CD8-positive, alpha-beta memory T cell (primary cell): ENCODE measurements around the gene SLC35A3. TPM values are rescaled to one million over a fixed set of nuclear protein-coding genes. Genes with fewer than 3 reads are reported as not detected.

Experiments used
- CTCF ChIA-PET: fragments of 350-600 bp; sonication (Branson Sonifier 250); formaldehyde crosslinking; loops from one replicate; lab custom pipeline; 2021; ENCODE audit warnings: antibody characterized with exemption; lab: Charles Lee
- POLR2A ChIA-PET: fragments of 350-600 bp; sonication (Branson Sonifier 250); formaldehyde crosslinking; loops from one replicate; lab custom pipeline; 2021; ENCODE audit warnings: antibody characterized with exemption; lab: Charles Lee
- DNase-seq, 5 donors: peaks; one replicate each; pipeline versions ENCODE4 v3.0.0 to v3.0.0-alpha.2; 2020 to 2022; ENCODE audit warnings: mixed read lengths in 1 of 5
- H3K27ac ChIP-seq: one replicate; pipeline ENCODE4 v1.7.0; 2013; ENCODE audit warnings: low read depth, mild to moderate bottlenecking, low read length, moderate library complexity
- H3K27me3 ChIP-seq: 2 replicates; pipeline ENCODE4 v1.7.0; 2013; ENCODE audit warnings: low read length, mild to moderate bottlenecking; ENCODE audit not compliant: insufficient read depth, poor library complexity, severe bottlenecking
- H3K36me3 ChIP-seq: 2 replicates; pipeline ENCODE4 v1.7.0; 2013; ENCODE audit warnings: mild to moderate bottlenecking, low read length, moderate library complexity; ENCODE audit not compliant: insufficient read depth
- H3K4me1 ChIP-seq: 2 replicates; pipeline ENCODE4 v1.7.0; 2013; ENCODE audit warnings: mild to moderate bottlenecking, low read length, moderate library complexity; ENCODE audit not compliant: insufficient read depth
- H3K4me3 ChIP-seq: 2 replicates; pipeline ENCODE4 v1.7.0; 2013; ENCODE audit warnings: mild to moderate bottlenecking, low read length
- H3K9me3 ChIP-seq: 2 replicates; pipeline ENCODE4 v1.7.0; 2013; ENCODE audit warnings: mild to moderate bottlenecking, low read length
- H3K27ac Mint-ChIP-seq, 8 donors: one replicate each; pipeline ENCODE4 v1.8.0; 2020 to 2021; ENCODE audit warnings: mixed read lengths in 8 of 8, mild to moderate bottlenecking in 6 of 8, inconsistent platforms in 3 of 8, moderate library complexity in 3 of 8
- H3K27me3 Mint-ChIP-seq, 2 donors: one replicate each; pipeline ENCODE4 v1.8.0; 2020 to 2021; ENCODE audit warnings: mixed read lengths in 2 of 2, mild to moderate bottlenecking in 1 of 2, moderate library complexity in 1 of 2
- H3K36me3 Mint-ChIP-seq, 3 donors: one replicate each; pipeline ENCODE4 v1.8.0; 2020 to 2021; ENCODE audit warnings: mixed read lengths in 3 of 3, inconsistent platforms in 1 of 3, mild to moderate bottlenecking in 1 of 3
- H3K4me1 Mint-ChIP-seq, 3 donors: one replicate each; pipeline ENCODE4 v1.8.0; 2020 to 2021; ENCODE audit warnings: mixed read lengths in 3 of 3, inconsistent platforms in 1 of 3, mild to moderate bottlenecking in 1 of 3
- H3K4me3 Mint-ChIP-seq, 7 donors: one replicate each; pipeline ENCODE4 v1.8.0; 2020 to 2021; ENCODE audit warnings: mixed read lengths in 7 of 7, mild to moderate bottlenecking in 6 of 7, moderate library complexity in 4 of 7, inconsistent platforms in 2 of 7
- H3K9me3 Mint-ChIP-seq, 5 donors: one replicate each; pipeline ENCODE4 v1.8.0; 2020 to 2022; ENCODE audit warnings: mixed read lengths in 5 of 5, mild to moderate bottlenecking in 3 of 5, moderate library complexity in 2 of 5, inconsistent platforms in 1 of 5
- polyA plus RNA-seq: library from polyadenylated mRNA; unstranded; fragments of 300-500 nt; fragmentation: Illumina TruSeq; gene quantifications from one replicate; pipeline ENCODE4 v1.2.3, GENCODE V29; 2021
- total RNA-seq, 2 experiments: library from RNA; stranded (reverse); gene quantifications; one replicate each; pipeline ENCODE4 v1.2.3, GENCODE V29; 2021

The SLC35A3 gene
- total and polyA plus RNA-seq, 3 experiments from 2014 or later = 14.1 to 17.0 (median 16.6) TPM

- H3K36me3 ChIP-seq = peaks cover 53% of the 10 kb centered on the region
- CTCF ChIA-PET = no interaction called here
- Mint-ChIP-seq H3K27ac (peak overlapping the region in 4 of 8 donors; percentile 6 to 61 (median 33)), H3K4me1 (peaks cover 7 to 24% (median 11%) of the 10 kb centered on the region in 3 donors), H3K9me3 (no peaks in the 10 kb centered on the region), H3K27me3 (peaks cover 0 to under 1% of the 10 kb centered on the region in 2 donors), H3K36me3 (peaks cover 6 to 87% (median 24%) of the 10 kb centered on the region in 3 donors), H3K4me3 (no peak overlapping the region)
- H3K27ac ChIP-seq = no peak overlapping the region
- no peaks in the 10 kb centered on the region for H3K9me3 ChIP-seq
- no peak overlapping the region for H3K4me3 ChIP-seq
- no peaks in the 10 kb centered on the region for H3K27me3 ChIP-seq
- no peaks in the 10 kb centered on the region for H3K4me1 ChIP-seq
- POLR2A ChIA-PET = no interaction called here
- no peak for DNase-seq
These were observed 106.9 kb downstream of the SLC35A3 start for GRCh38 chr1:100076744-100077143.

GRCh38 chr1:100077531-100077930, 107.7 kb downstream of the SLC35A3 start:
- no peaks in the 10 kb centered on the region for H3K27me3 Mint-ChIP-seq
- H3K9me3 Mint-ChIP-seq = no peaks in the 10 kb centered on the region
- H3K27ac ChIP-seq = no peak overlapping the region
- no peaks in the 10 kb centered on the region for H3K9me3 ChIP-seq
- no peaks in the 10 kb centered on the region for H3K27me3 ChIP-seq
- peaks cover 5 to 24% (median 10%) of the 10 kb centered on the region in 3 donors for H3K4me1 Mint-ChIP-seq
- peak overlapping the region in 2 of 8 donors; percentile 38 to 62 for H3K27ac Mint-ChIP-seq
- no peak for DNase-seq
- H3K4me3 ChIP-seq = no peak overlapping the region
- H3K4me1 ChIP-seq = no peaks in the 10 kb centered on the region
- CTCF ChIA-PET = no interaction called here
- H3K4me3 Mint-ChIP-seq = no peak overlapping the region
- POLR2A ChIA-PET = no interaction called here
- peaks cover 6 to 87% (median 20%) of the 10 kb centered on the region in 3 donors for H3K36me3 Mint-ChIP-seq
- H3K36me3 ChIP-seq = peaks cover 48% of the 10 kb centered on the region

GRCh38 chr1:100080331-100080730, 110.5 kb downstream of the SLC35A3 start:
- H3K9me3 Mint-ChIP-seq = no peaks in the 10 kb centered on the region
- Histone ChIP-seq H3K27me3 (no peaks in the 10 kb centered on the region), H3K36me3 (peaks cover 39% of the 10 kb centered on the region), H3K4me3 (no peak overlapping the region), H3K4me1 (no peaks in the 10 kb centered on the region), H3K9me3 (no peaks in the 10 kb centered on the region), H3K27ac (no peak overlapping the region)
- peaks cover 0 to 74% (median 14%) of the 10 kb centered on the region in 3 donors for H3K36me3 Mint-ChIP-seq
- no peak for DNase-seq
- H3K4me3 Mint-ChIP-seq = no peak overlapping the region
- peaks cover 2 to 13% (median 5%) of the 10 kb centered on the region in 3 donors for H3K4me1 Mint-ChIP-seq
- CTCF ChIA-PET = no interaction called here
- H3K27me3 Mint-ChIP-seq = no peaks in the 10 kb centered on the region
- H3K27ac Mint-ChIP-seq = peak overlapping the region in 3 of 8 donors; percentile 3 to 75 (median 29)
- POLR2A ChIA-PET = no interaction called here

Other genes starting within 250 kb of the SLC35A3 start
- gene FRRS1, start 203.4 kb upstream of the SLC35A3 start, total RNA-seq = 1 to 10 TPM; 1.6 to 2.0 TPM
- not detected for gene FRRS1, start 203.4 kb upstream of the SLC35A3 start, polyA plus RNA-seq
- gene AGL, start 119.6 kb upstream of the SLC35A3 start, total RNA-seq = 10 to 100 TPM; 16.4 TPM
- 8.0 TPM for gene AGL, start 119.6 kb upstream of the SLC35A3 start, polyA plus RNA-seq
- gene SASS6, start 162.9 kb downstream of the SLC35A3 start, total RNA-seq = 10 to 100 TPM; 12.6 to 13.1 TPM
- gene SASS6, start 162.9 kb downstream of the SLC35A3 start, polyA plus RNA-seq = 2.0 TPM
- 10 to 100 TPM; 24.9 to 27.2 TPM for gene TRMT13, start 163.2 kb downstream of the SLC35A3 start, total RNA-seq
- 9.2 TPM for gene TRMT13, start 163.2 kb downstream of the SLC35A3 start, polyA plus RNA-seq
- gene LRRC39, start 208.3 kb downstream of the SLC35A3 start, total RNA-seq = under 1 TPM; 0.53 TPM
- not detected for gene LRRC39, start 208.3 kb downstream of the SLC35A3 start, polyA plus RNA-seq